8988T (cell line): Measurements from ENCODE around the gene ZNF655.
A peak's percentile ranks its signal among the peaks of the same experiment; 100 is the strongest.
"Not testable (repeated sequence)": the region's sequence is repeated elsewhere in the genome, so short reads cannot be mapped to it uniquely, and the experiment has no call there.

Experiments
- DNase-seq: peaks from one replicate; pipeline ENCODE4 v3.0.0; 2011

The ZNF655 gene

DNA sequence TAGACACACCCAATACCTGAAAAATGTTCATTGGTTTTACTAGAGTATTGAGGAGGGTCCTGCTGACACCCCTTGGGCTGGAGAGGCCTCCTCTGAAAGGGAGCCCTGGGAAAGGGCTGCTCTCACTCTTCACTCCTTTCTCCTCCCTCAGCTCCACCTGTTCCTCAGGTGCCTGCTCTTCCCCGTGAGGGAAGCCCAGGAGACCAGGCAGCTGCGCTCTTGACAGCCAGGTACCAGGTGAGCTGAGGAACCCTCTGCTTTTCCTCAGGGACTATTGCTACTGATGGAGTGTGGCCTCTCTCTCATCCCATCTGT lies 3.3 kb downstream of the ZNF655 start:
- no peak for DNase-seq

DNA sequence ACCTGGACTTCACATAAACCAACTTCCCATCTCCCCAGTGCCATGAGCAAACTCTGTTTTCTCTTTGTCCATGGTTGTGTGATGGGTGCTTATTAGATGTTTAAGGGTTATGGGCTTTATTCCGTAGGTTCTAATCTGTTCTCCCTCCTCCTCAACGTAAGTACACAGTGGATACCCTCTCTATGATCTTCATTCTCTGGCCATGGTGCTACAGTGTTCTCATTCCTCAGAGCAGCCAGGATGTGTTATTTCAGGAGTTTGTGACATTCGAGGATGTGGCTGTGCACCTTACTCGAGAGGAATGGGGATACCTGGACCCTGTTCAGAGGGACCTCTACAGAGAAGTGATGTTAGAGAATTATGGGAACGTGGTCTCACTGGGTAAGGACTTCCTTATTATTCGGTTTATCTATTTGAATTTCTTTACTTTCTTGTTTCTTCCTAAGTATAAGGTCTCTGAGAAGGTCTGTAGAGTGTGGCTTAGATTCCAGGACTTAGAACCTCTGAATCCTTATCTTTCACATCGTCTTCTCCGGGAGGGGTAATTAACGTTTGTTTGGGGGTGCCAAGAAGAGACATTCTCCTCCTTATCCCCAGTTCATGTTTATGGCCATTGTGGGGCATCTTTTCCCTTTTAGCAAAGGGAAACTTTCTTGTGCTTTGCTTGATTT lies 3.8 kb downstream of the ZNF655 start:
- no peak for DNase-seq

DNA sequence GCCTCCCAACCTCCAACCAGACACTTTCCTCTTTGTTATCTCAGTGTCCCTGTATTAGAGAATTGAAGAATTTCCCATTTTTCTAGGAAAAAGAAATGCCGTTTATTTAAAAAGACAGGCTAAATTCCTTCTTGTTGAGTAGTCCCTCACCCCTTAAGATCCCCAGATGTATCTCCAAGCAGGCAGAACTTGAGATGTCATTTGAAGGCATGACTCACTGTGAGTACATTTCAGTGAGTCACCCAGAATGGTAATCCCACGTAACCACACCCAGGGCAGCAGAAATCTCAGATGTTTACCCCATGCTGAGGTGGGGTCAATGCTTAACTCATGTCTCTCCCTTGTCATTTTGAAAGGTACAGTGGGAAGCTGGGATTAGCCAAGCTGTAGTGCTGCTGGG lies 4.4 kb downstream of the ZNF655 start:
- peak; percentile 35 for DNase-seq

- no peak for DNase-seq
These were observed 5.2 kb downstream of the ZNF655 start for GRCh38 chr7:99563650-99564049.

GRCh38 chr7:99568770-99569169 lies 10.3 kb downstream of the ZNF655 start:
- DNase-seq = not testable (repeated sequence)

DNA sequence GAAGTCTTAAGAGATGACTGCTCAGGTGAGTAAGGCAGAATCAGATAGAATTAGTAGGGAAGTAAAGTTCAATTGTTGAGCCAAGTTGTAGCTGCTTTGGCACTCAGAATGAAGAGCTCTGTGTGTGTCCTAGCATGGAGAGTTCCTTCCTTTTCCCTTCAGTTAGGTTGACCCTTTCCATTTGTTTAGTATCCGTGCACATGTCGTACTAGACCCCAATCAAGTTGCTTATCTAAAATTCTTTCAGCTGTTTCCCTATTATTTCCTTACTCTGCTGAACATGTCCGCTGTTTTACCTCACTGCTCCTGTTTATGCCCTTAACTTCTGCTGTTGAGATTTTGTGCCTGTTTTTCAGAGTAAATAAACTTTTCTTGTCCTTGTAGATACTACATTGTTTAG lies 13.3 kb downstream of the ZNF655 start:
- no peak for DNase-seq

GRCh38 chr7:99573257-99573656 lies 14.8 kb downstream of the ZNF655 start:
- DNase-seq = no peak

- no peak for DNase-seq
These were observed 17.8 kb downstream of the ZNF655 start for GRCh38 chr7:99576251-99576650.

- no peak for DNase-seq
These were observed 21.0 kb downstream of the ZNF655 start for GRCh38 chr7:99579281-99579955.

- DNase-seq = no peak
These were observed 21.7 kb downstream of the ZNF655 start for GRCh38 chr7:99579956-99580777.

DNA sequence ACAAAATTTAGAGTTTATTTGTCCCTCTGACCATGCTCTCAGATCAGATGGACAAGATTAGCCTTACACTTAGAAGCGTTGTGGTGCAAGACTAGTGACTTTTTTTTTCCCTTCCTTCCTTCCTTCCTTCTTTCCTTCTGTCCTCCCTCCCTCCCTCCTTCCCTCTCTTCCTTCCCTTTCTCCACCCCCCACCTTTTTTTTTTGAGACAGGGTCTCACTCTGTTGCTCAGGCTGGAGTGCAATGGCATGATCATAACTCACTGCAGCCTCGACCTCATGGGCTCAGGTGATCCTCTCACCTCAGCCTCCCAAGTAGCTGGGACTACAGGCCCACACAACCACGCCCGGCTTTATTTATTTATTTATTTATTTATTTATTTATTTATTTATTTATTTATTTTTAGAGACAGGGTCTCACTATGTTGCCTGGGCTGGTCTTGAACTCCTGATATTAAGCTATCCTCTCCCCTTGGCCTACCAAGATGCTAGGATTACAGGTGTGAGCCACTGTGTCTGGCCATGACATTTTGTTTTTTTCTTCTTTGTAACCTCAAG lies 22.4 kb downstream of the ZNF655 start:
- DNase-seq = not testable (repeated sequence)

GRCh38 chr7:99588868-99589267 lies 30.4 kb downstream of the ZNF655 start:
- no peak for DNase-seq

- DNase-seq = no peak
These were observed 36.7 kb downstream of the ZNF655 start for GRCh38 chr7:99594948-99595745.

DNA sequence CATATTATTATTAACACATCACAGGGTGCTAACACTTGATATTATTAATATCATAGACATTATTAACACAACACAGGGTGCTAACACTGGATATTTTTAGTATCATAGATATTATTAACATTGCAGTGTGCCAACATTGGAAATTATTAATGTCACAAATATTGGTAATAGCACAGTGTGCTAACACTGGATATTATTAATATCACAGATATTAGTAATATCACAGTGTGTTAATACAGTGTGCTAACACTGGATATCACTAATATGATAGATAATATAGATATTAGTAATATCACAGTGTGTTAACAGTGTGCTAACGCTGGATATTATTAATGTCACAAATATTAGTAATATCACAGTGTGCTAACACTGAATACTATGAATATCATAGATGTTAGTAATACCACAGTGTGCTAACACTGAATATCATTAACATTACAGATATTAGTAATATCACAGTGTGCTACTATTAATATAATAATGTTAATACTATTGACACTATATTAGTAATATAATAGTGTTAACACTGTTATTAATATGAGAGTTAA lies 38.0 kb downstream of the ZNF655 start:
- DNase-seq = no peak

DNA sequence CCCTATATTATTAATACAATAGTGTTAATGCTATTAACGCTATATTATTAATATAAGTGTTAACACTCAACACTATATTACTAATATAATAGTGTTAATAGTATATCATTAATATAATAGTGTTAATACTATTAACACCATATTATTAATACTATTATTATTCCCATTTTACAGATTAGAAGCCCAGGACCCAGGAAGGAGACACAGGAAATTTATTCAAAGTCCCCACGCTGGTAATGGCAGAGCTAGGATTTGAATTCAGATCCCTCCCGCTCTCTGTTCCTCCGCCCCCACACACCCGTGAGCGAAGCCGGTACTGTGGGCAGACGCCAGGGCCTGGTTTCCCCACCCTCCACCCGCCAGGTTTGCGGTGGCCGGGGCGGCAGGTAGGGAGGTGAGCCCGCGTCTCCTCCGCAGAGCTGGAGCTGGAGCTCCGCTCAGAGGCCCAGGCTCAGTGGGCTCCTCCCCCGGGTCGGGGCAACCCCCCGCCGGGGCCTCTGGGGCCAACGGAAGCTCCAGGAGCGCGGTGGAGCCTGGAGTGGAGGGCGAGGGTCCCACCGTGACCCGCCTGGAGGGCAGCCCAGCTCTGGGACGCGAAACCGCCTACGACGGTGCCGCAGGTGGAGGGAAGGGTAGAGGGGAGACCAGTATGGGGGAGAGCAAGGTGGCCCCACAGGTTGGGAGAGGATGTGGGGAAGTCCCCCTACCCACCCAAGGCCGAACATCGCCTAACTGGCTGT lies 39.5 kb downstream of the ZNF655 start, which contains the start of gene TMEM225B:
Gene TMEM225B (plus strand): TSS at position 506 of the 740 bp plus-strand sequence. CDS start 6,122 bp downstream, outside the sequence.
- no peak for DNase-seq

DNA sequence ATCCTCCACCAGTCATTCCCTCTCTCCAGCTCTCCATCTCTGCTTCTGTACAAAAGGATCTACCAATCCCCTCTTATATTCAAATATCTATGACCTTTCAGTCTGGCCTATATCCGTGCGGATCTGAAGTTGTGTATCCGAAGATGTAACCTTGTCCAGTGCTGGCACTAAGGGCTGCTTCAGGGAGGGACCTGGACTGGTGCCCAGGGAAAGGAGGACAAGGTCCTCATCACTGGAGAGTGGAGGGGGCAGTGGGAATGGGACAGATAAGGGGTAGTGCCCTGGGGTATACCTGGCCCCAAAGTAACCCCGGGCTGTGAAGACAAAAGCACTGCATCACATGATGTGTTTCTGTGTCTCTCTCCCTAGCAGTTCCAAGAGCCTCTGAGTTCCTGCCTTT lies 41.4 kb downstream of the ZNF655 start:
- no peak for DNase-seq

DNA sequence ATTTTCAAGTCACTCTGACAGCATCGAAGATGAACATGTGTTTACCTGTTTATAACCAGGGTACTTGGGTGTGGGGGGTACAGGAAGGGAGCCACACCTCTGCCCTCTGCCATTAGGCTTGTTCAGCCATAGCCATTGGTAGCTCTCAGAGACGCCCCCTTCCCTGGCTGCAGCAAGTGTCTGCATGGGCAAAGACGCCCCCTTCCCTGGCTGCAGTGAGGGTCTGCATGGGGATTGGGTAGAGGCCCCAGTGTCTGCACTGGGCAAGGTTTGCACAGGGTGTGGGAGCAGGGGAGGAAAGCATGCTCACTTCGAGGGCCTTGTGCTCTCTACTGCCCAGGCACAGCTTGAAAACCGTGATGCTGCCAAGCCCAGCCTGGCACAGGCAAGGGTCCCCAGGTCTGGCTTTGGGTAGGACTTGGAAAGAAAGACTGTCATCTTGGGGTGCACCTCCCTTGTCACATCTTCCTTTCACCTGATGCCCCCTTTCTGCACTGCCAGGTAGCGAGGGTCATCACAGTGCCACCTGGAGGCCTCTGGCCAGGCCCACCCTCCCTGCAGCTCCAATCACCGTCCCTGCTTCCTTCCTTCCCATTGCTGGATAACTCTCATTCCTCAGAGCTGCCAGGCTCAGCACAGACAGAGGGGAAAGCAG lies 43.3 kb downstream of the ZNF655 start:
- DNase-seq = no peak

DNA sequence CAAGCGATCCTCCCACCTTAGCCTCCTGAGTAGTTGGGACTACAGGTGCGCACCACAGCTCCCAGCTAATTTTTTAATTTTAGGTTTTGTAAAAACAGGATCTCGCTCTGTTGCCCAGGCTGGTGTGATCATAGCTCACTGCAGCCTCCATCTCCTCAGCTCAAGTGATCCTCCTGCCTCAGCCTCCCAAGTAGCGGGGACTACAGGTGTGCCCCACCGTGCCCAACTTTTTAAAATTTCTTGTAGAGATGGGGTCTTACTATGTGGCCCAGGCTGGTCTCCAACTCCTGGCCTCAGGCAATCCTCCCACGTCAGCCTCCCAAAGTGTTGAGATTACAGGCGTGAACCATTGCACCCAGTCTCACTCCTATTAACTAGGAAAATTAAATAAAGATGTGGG lies 47.1 kb downstream of the ZNF655 start:
- no peak for DNase-seq

DNA sequence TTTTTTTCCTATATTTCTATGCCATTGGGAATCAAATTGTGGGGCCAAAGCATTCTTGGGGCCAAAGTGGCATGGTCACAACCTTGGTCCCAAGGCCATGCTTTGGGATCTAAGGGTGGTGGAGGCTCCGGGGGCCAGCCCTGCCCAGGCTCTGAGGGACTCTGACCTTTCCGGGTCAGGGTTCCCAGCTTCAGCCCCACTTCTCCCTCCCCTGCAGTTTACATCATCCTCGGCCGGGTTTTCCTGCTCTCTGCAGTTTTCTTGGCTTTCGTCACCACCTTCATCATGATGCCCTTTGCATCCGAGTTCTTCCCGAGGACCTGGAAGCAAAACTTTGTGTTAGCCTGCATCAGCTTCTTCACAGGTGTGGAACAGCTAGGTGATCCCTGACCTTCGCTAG lies 48.1 kb downstream of the ZNF655 start:
- no peak for DNase-seq

- DNase-seq = no peak
These were observed 49.1 kb downstream of the ZNF655 start for GRCh38 chr7:99607548-99607947.

- DNase-seq = no peak
These were observed 56.1 kb downstream of the ZNF655 start for GRCh38 chr7:99614495-99614894.
